Loucy (cell line): ENCODE results near the gene LTB4R2.

Experiments used
- EZH2phosphoT487 ChIP-seq: fragments of 200-600 bp; IDR thresholded peaks from 2 replicates; pipeline ENCODE4 v1.6.1; 2018; ENCODE audit warnings: antibody characterized with exemption, mild to moderate bottlenecking, moderate library complexity, borderline replicate concordance
- TF ChIP-seq, protein P1 (sequence below): fragments of 200-600 bp; sonication (generic); conservative IDR thresholded peaks from 2 replicates; pipeline ENCODE4 v1.5.1; 2014; ENCODE audit warnings: mild to moderate bottlenecking, antibody characterized with exemption, low read length

- TF ChIP-seq, protein P1, sequence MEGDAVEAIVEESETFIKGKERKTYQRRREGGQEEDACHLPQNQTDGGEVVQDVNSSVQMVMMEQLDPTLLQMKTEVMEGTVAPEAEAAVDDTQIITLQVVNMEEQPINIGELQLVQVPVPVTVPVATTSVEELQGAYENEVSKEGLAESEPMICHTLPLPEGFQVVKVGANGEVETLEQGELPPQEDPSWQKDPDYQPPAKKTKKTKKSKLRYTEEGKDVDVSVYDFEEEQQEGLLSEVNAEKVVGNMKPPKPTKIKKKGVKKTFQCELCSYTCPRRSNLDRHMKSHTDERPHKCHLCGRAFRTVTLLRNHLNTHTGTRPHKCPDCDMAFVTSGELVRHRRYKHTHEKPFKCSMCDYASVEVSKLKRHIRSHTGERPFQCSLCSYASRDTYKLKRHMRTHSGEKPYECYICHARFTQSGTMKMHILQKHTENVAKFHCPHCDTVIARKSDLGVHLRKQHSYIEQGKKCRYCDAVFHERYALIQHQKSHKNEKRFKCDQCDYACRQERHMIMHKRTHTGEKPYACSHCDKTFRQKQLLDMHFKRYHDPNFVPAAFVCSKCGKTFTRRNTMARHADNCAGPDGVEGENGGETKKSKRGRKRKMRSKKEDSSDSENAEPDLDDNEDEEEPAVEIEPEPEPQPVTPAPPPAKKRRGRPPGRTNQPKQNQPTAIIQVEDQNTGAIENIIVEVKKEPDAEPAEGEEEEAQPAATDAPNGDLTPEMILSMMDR = no peak
- TF ChIP-seq EZH2phosphoT487 = no peak
Observed at GRCh38 chr14:24316597-24316950, 6.6 kb downstream of the LTB4R2 start.
